Ovary (tissue), 3 donors: ENCODE measurements around the gene TPK1.

Experiments used
- EP300 ChIP-seq: sonication (generic); formaldehyde crosslinking; IDR thresholded peaks from one replicate; pipeline ENCODE4 v1.6.1; 2017; ENCODE audit warnings: antibody characterized with exemption
- POLR2A ChIP-seq: fragments of 450-650 bp; IDR thresholded peaks from one replicate; pipeline ENCODE4 v1.6.1; 2017; ENCODE audit warnings: antibody characterized with exemption, mild to moderate bottlenecking, moderate library complexity
- TF ChIP-seq, protein P1 (sequence below), 3 donors: fragments of 450-650 bp in 2 of 3; fragments of 200-600 bp in 1 of 3; IDR thresholded peaks; one replicate each; pipeline versions ENCODE4 v1.5.1 to v1.8.0; 2016 to 2022; ENCODE audit warnings: antibody characterized with exemption in 3 of 3, mild to moderate bottlenecking in 1 of 3
- donor health status: DM: no; HTN: no; CAD: no.

DNA sequence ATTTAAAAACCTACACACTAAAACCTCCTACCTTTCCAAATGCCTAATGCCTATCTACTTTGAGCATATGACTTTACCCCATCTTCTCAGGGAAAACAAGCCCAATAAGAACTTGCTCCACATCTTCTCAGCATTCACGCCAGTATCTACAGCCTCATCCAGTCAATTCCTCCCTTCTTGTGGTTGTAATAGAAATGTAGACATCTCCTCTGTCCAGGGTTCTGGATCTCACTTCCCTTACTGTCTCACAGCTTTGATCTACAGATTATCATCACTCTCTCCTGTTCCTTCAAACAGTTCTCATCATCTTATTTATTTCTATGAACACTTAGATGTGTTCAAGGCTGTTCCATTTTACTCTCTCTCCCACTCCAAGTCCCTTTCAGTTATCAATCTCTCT is 361.9 kb downstream of the TPK1 start:
- TF ChIP-seq, protein P1, sequence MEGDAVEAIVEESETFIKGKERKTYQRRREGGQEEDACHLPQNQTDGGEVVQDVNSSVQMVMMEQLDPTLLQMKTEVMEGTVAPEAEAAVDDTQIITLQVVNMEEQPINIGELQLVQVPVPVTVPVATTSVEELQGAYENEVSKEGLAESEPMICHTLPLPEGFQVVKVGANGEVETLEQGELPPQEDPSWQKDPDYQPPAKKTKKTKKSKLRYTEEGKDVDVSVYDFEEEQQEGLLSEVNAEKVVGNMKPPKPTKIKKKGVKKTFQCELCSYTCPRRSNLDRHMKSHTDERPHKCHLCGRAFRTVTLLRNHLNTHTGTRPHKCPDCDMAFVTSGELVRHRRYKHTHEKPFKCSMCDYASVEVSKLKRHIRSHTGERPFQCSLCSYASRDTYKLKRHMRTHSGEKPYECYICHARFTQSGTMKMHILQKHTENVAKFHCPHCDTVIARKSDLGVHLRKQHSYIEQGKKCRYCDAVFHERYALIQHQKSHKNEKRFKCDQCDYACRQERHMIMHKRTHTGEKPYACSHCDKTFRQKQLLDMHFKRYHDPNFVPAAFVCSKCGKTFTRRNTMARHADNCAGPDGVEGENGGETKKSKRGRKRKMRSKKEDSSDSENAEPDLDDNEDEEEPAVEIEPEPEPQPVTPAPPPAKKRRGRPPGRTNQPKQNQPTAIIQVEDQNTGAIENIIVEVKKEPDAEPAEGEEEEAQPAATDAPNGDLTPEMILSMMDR (IDR thresholded peaks at IDR 0.05), result no peak
- TF ChIP-seq EP300 (no peak), POLR2A (no peak)
